Mucosa of rectum (tissue), 2 donors: ENCODE results near the gene PPAN.

Experiments used
- H3K27ac ChIP-seq, 2 donors: one replicate each; pipeline ENCODE4 v1.7.0; 2013; ENCODE audit warnings: inconsistent platforms in 2 of 2, low read depth in 2 of 2, low read length in 2 of 2
- H3K27me3 ChIP-seq, 2 donors: one replicate each; pipeline ENCODE4 v1.7.0; 2013; ENCODE audit warnings: low read length in 2 of 2; ENCODE audit not compliant: control insufficient read depth in 2 of 2, insufficient read depth in 2 of 2
- H3K36me3 ChIP-seq, 2 donors: one replicate each; pipeline ENCODE4 v1.7.0; 2013; ENCODE audit warnings: low read length in 2 of 2; ENCODE audit not compliant: control insufficient read depth in 2 of 2, insufficient read depth in 2 of 2
- H3K4me1 ChIP-seq, 2 donors: one replicate each; pipeline ENCODE4 v1.7.0; 2013; ENCODE audit warnings: low read length in 2 of 2, mild to moderate bottlenecking in 1 of 2; ENCODE audit not compliant: control insufficient read depth in 2 of 2, insufficient read depth in 2 of 2
- H3K4me3 ChIP-seq, 2 donors: one replicate each; pipeline ENCODE4 v1.7.0; 2013; ENCODE audit warnings: low read length in 2 of 2
- H3K9ac ChIP-seq, 2 donors: one replicate each; pipeline ENCODE4 v1.7.0; 2013; ENCODE audit warnings: low read length in 2 of 2, low read depth in 1 of 2, mild to moderate bottlenecking in 1 of 2
- H3K9me3 ChIP-seq, 2 donors: one replicate each; pipeline ENCODE4 v1.7.0; 2013; ENCODE audit warnings: low read length in 2 of 2; ENCODE audit not compliant: control insufficient read depth in 2 of 2
- donor health status: healthy.
- donor health status: Normal muscosa, but diverticular disease.

Gene PPAN

DNA sequence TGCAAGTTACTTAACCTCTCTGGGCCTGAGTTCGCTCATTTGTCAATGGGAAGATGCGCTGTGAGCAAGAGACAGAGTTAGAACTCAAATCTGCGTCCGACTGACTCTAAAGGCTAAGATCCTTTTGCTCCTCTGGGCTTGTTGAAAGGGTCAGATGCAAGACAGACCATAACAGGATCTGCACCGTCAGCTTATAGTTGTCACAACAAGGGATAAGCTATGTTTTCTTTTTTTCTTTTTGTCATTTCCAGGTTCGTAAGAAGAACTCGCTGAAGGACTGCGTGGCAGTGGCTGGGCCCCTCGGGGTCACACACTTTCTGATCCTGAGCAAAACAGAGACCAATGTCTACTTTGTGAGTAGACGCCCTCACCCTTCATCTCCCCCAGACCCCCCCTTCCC is 1.1 kb downstream of the PPAN start:
- Histone ChIP-seq H3K9me3 (no peaks in the 10 kb centered on the region), H3K36me3 (peaks cover 33 to 36% of the 10 kb centered on the region in 2 donors), H3K27me3 (no peaks in the 10 kb centered on the region), H3K4me1 (peaks cover 7 to 25% of the 10 kb centered on the region in 2 donors), H3K27ac (no peak overlapping the region), H3K4me3 (peak overlapping the region; percentile 82 to 83), H3K9ac (peak overlapping the region; percentile 70 to 77)

DNA sequence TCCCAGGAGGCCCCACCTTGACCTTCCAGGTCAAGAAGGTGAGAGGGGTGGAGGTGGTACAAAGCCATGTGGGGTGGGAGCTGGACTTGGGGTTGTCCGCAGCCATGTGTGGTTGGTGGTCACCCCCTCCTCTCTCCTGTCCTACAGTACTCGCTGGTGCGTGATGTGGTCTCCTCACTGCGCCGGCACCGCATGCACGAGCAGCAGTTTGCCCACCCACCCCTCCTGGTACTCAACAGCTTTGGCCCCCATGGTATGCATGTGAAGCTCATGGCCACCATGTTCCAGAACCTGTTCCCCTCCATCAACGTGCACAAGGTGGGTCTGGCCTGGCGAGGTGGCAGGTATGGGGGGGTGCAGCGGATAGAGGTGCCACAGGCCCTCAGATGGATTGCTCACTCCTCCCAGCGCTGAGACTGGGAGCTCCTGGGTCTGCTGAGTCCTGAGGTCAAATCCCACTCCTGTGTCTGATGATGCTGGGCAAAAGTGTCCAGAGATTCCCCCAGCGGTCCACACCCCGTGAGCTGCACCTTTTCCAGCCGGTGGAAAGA is 1.7 kb downstream of the PPAN start:
- Histone ChIP-seq H3K9me3 (no peaks in the 10 kb centered on the region), H3K27me3 (no peaks in the 10 kb centered on the region), H3K27ac (no peak overlapping the region), H3K9ac (no peak overlapping the region), H3K36me3 (peaks cover 33 to 36% of the 10 kb centered on the region in 2 donors), H3K4me1 (peaks cover 7 to 26% of the 10 kb centered on the region in 2 donors), H3K4me3 (no peak overlapping the region)

DNA sequence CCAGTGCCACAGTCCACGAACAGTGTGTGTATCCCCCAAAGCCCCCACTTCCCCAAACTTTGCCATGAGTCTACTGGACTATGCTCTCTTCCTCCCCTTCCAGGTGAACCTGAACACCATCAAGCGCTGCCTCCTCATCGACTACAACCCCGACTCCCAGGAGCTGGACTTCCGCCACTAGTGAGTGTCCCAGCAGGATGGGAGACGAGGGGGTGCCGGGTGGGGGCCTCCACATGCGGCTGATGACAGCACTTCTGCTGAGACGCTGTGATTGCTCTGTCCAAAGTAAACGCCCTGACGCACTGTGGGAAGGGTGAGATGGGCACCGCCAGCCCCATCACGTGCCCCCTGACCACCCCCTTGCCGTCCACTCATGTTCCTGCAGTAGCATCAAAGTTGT is 3.4 kb downstream of the PPAN start:
- H3K27me3 ChIP-seq = no peaks in the 10 kb centered on the region
- H3K27ac ChIP-seq = no peak overlapping the region
- H3K36me3 ChIP-seq = peaks cover 33 to 38% of the 10 kb centered on the region in 2 donors
- H3K9me3 ChIP-seq = no peaks in the 10 kb centered on the region
- H3K9ac ChIP-seq = no peak overlapping the region
- no peak overlapping the region for H3K4me3 ChIP-seq
- peaks cover 9 to 28% of the 10 kb centered on the region in 2 donors for H3K4me1 ChIP-seq

DNA sequence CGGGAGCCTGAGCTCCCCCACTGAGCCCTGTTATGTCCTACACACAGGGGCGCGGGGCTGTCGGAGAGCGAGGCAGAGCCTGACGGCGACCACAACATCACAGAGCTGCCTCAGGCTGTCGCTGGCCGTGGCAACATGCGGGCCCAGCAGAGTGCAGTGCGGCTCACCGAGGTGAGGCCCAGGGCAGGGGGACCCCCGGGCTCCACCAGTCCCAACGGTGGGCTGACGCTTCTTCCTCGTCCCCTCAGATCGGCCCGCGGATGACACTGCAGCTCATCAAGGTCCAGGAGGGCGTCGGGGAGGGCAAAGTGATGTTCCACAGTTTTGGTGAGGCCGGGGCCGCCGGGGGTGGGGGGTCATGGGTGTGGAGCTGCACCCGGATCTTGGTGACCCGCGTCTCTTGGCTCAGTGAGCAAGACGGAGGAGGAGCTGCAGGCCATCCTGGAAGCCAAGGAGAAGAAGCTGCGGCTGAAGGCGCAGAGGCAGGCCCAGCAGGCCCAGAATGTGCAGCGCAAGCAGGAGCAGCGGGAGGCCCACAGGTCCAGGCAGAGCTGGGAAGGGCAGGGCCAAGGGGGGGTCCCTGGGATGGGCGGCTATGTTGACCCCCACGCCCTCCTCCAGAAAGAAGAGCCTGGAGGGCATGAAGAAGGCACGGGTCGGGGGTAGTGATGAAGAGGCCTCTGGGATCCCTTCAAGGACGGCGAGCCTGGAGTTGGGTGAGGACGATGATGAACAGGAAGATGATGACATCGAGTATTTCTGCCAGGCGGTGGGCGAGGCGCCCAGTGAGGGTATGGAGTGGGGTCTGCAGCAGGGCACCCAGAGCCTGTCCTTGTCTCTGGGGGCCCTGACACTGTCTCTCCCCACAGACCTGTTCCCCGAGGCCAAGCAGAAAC is 4.2 kb downstream of the PPAN start:
- Histone ChIP-seq H3K27me3 (no peaks in the 10 kb centered on the region), H3K9ac (no peak overlapping the region), H3K9me3 (no peaks in the 10 kb centered on the region), H3K4me1 (peaks cover 9 to 24% of the 10 kb centered on the region in 2 donors), H3K36me3 (peaks cover 35 to 40% of the 10 kb centered on the region in 2 donors), H3K27ac (no peak overlapping the region), H3K4me3 (no peak overlapping the region)

DNA sequence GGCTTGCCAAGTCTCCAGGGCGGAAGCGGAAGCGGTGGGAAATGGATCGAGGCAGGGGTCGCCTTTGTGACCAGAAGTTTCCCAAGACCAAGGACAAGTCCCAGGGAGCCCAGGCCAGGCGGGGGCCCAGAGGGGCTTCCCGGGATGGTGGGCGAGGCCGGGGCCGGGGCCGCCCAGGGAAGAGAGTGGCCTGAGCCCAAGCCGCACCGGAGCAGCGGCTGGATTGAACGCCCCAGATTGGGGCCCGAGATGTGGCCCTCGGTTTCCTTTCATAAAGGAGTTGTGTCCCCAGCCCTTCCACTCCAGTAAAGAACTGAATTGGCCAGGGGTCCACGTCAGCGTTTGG is 4.8 kb downstream of the PPAN start:
- H3K36me3 ChIP-seq = peaks cover 41 to 45% of the 10 kb centered on the region in 2 donors
- no peak overlapping the region for H3K9ac ChIP-seq
- no peak overlapping the region for H3K4me3 ChIP-seq
- no peaks in the 10 kb centered on the region for H3K27me3 ChIP-seq
- peak overlapping the region in 1 of 2 donors; percentile 63 for H3K27ac ChIP-seq
- H3K9me3 ChIP-seq = no peaks in the 10 kb centered on the region
- H3K4me1 ChIP-seq = peaks cover 9 to 20% of the 10 kb centered on the region in 2 donors

DNA sequence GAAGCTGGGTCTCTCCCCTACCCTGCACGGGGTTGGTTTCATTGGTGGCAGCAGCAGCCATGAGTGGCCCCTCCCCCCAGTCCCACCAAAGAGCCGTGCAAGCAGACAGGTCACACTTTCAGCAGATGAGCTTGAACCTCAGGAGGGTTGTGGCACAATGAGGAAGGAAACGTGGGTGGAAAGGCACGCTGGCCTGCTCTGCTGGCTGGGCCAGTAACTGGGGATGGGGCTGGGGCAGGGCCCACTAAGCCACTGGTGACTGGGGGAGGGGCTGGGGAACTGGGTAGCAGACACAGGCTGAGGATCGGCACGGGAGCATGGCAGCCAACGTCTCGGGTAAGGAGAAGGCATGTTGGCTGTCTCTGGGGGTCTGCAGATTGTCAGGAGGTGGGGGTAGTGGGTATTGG is 5.2 kb downstream of the PPAN start, which contains the start of gene P2RY11:
Gene P2RY11 (plus strand): TSS at position 289 of the 407 bp plus-strand sequence. CDS start 29 bp downstream, at position 318.
- H3K9me3 ChIP-seq = no peaks in the 10 kb centered on the region
- H3K27me3 ChIP-seq = no peaks in the 10 kb centered on the region
- peaks cover 46 to 49% of the 10 kb centered on the region in 2 donors for H3K36me3 ChIP-seq
- peak within 1 kb of the TSS in 1 of 2 donors; percentile 63 for H3K27ac ChIP-seq
- peak within 1 kb of the TSS in 1 of 2 donors; percentile 26 for H3K4me3 ChIP-seq
- H3K9ac ChIP-seq = peak within 1 kb of the TSS in 1 of 2 donors; percentile 13
- peaks cover 9 to 20% of the 10 kb centered on the region in 2 donors for H3K4me1 ChIP-seq

DNA sequence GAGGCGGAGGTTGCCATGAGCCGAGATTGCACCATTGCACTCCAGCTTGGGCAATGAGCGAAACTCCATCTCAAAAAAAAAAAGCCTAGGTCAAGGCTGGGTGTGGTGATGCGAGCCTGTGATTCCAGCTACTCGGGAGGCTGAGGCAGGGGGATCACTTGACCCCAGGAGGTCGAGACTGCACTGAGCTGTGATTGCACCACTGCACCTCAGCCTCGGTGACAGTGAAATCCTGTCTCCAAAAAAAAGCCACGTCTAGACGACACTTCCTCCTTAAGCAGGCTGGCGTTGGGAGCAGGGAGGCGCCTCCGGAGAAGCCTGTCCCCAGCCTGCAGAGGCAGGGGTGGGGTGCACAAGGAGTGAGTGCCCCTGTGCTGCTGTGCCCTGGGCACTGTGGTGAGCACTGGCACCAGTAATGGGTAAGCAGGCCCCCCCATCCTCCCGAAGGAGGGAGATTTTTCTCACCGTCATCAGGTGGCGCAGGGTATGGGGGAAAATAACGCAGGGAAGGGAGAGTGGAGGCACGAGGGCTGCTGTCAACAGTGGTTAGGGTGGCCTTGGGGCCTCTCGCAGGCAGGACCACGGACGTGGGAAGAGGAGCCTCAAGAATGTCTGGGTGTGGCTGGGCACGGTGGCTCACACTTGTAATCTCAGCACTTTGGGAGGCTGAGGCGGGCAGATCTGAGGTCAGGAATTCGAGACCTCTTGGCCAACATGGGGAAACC is 6.0 kb downstream of the PPAN start:
- no peaks in the 10 kb centered on the region for H3K9me3 ChIP-seq
- H3K27me3 ChIP-seq = no peaks in the 10 kb centered on the region
- peak overlapping the region in 1 of 2 donors; percentile 13 for H3K9ac ChIP-seq
- peaks cover 3 to 14% of the 10 kb centered on the region in 2 donors for H3K4me1 ChIP-seq
- H3K27ac ChIP-seq = peak overlapping the region in 1 of 2 donors; percentile 63
- H3K36me3 ChIP-seq = peaks cover 53 to 56% of the 10 kb centered on the region in 2 donors
- H3K4me3 ChIP-seq = peak overlapping the region in 1 of 2 donors; percentile 26

DNA sequence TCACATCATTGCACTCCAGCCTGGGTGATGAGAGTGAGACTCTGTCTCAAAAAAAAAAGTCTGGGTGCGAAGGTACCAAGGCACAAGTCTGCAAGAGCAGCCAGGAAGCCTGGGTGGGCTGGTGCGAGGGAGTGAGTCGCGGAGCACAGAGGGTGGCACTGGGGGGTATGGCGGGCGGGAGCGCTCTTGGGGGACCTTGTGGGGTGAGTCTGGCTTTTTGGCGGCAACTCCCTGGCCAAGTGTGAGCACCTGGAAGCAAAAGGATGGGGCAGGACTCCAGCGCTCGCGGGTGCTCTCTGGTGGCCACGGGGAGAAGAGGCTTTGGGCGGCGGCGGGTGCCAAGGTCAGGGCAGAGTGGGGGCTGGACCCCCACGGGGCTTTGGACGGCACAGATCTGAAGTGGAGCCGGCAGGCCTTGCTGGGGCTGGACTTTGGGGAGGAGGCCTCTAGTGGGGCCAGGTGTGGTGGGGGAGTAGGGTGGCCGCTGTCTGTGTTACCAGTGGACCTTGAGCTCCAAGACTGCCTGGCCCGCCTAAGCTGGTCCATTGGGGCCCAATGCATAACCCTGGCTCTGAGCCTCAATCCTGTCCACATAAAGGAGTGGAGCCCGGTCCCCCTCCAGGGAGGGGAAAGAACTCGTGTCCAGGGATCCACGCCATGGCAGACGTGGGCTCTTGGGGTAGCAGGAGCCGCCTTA is 6.9 kb downstream of the PPAN start:
- Histone ChIP-seq H3K9me3 (no peaks in the 10 kb centered on the region), H3K27me3 (no peaks in the 10 kb centered on the region), H3K36me3 (peaks cover 53 to 57% of the 10 kb centered on the region in 2 donors), H3K9ac (no peak overlapping the region), H3K4me1 (peaks cover 2 to 12% of the 10 kb centered on the region in 2 donors), H3K27ac (no peak overlapping the region), H3K4me3 (no peak overlapping the region)

DNA sequence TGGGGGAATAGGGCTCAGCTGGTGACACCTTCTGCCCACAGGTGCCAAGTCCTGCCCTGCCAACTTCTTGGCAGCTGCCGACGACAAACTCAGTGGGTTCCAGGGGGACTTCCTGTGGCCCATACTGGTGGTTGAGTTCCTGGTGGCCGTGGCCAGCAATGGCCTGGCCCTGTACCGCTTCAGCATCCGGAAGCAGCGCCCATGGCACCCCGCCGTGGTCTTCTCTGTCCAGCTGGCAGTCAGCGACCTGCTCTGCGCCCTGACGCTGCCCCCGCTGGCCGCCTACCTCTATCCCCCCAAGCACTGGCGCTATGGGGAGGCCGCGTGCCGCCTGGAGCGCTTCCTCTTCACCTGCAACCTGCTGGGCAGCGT is 7.4 kb downstream of the PPAN start:
- Histone ChIP-seq H3K9ac (no peak overlapping the region), H3K4me3 (no peak overlapping the region), H3K27me3 (no peaks in the 10 kb centered on the region), H3K4me1 (peaks cover 3 to 12% of the 10 kb centered on the region in 2 donors), H3K9me3 (no peaks in the 10 kb centered on the region), H3K27ac (no peak overlapping the region), H3K36me3 (peaks cover 49 to 52% of the 10 kb centered on the region in 2 donors)
